HEK293T (cell line): ENCODE results near the gene SEMA3B.

Experiments used
- CTCF ChIA-PET: fragments of 350-600 bp; formaldehyde crosslinking; extraction: SDS; loops from one replicate; lab custom pipeline; 2021; ENCODE audit warnings: antibody characterized with exemption, inconsistent platforms; lab: Yijun Ruan, JAX
- POLR2A ChIA-PET: fragments of 350-600 bp; formaldehyde crosslinking; extraction: SDS; loops from one replicate; lab custom pipeline; 2020; ENCODE audit warnings: antibody characterized with exemption, inconsistent platforms; lab: Yijun Ruan, JAX
- DNase-seq: peaks from one replicate; pipeline ENCODE4 v3.0.0; 2012; ENCODE audit warnings: mixed read lengths; ENCODE audit errors: extremely low spot score
- ARNT ChIP-seq: fragments of 450-650 bp; IDR thresholded peaks from 2 replicates; pipeline ENCODE4 v1.6.1; 2017; ENCODE audit warnings: mild to moderate bottlenecking
- BHLHE40 ChIP-seq: fragments of 450-650 bp; IDR thresholded peaks from 2 replicates; pipeline ENCODE4 v1.6.1; 2016; ENCODE audit warnings: mild to moderate bottlenecking, moderate library complexity, borderline replicate concordance
- CTBP1 ChIP-seq: fragments of 450-650 bp; IDR thresholded peaks from 2 replicates; pipeline ENCODE4 v1.6.1; 2016; ENCODE audit warnings: borderline replicate concordance
- ELF4 ChIP-seq: fragments of 450-650 bp; IDR thresholded peaks from 2 replicates; pipeline ENCODE4 v1.6.1; 2017; ENCODE audit warnings: antibody characterized with exemption
- FOXA1 ChIP-seq: fragments of 450-650 bp; IDR thresholded peaks from 2 replicates; pipeline ENCODE4 v1.6.1; 2016; ENCODE audit warnings: mild to moderate bottlenecking
- FOXK2 ChIP-seq: fragments of 450-650 bp; IDR thresholded peaks from 2 replicates; pipeline ENCODE4 v1.6.1; 2016; ENCODE audit warnings: mild to moderate bottlenecking
- FOXM1 ChIP-seq: fragments of 450-650 bp; IDR thresholded peaks from 2 replicates; pipeline ENCODE4 v1.6.1; 2017; ENCODE audit warnings: mild to moderate bottlenecking, borderline replicate concordance
- HDGF ChIP-seq: fragments of 450-650 bp; IDR thresholded peaks from 2 replicates; pipeline ENCODE4 v1.6.1; 2017; ENCODE audit warnings: antibody characterized with exemption, borderline replicate concordance
- L3MBTL2 ChIP-seq: fragments of 450-650 bp; conservative IDR thresholded peaks from 2 replicates; pipeline ENCODE4 v1.6.1; 2016; ENCODE audit warnings: mild to moderate bottlenecking
- LEF1 ChIP-seq: fragments of 450-650 bp; IDR thresholded peaks from 2 replicates; pipeline ENCODE4 v1.6.1; 2017; ENCODE audit warnings: mild to moderate bottlenecking, borderline replicate concordance
- NFRKB ChIP-seq: fragments of 450-650 bp; IDR thresholded peaks from 2 replicates; pipeline ENCODE4 v1.6.1; 2016; ENCODE audit warnings: mild to moderate bottlenecking, moderate library complexity
- PKNOX1 ChIP-seq: fragments of 450-650 bp; IDR thresholded peaks from 2 replicates; pipeline ENCODE4 v1.6.1; 2016
- SP1 ChIP-seq: fragments of 450-650 bp; IDR thresholded peaks from 2 replicates; pipeline ENCODE4 v1.6.1; 2017
- SUZ12 ChIP-seq: fragments of 450-650 bp; IDR thresholded peaks from 2 replicates; pipeline ENCODE4 v1.6.1; 2016; ENCODE audit warnings: mild to moderate bottlenecking
- TARDBP ChIP-seq: fragments of 450-650 bp; IDR thresholded peaks from 2 replicates; pipeline ENCODE4 v1.6.1; 2016
- ZNF384 ChIP-seq: fragments of 450-650 bp; IDR thresholded peaks from 2 replicates; pipeline ENCODE4 v1.6.1; 2016

The SEMA3B gene

GRCh38 chr3:50238549-50239026 lies 30.4 kb upstream of the SEMA3B start:
- no peak for TF ChIP-seq TARDBP
- no peak for TF ChIP-seq NFRKB
- TF ChIP-seq L3MBTL2 = no peak
- TF ChIP-seq ELF4 = no peak
- TF ChIP-seq FOXA1 = no peak
- no peak for TF ChIP-seq BHLHE40
- no peak for TF ChIP-seq SUZ12
- TF ChIP-seq CTBP1 = no peak
- TF ChIP-seq PKNOX1 = no peak
- no peak for TF ChIP-seq ARNT
- no peak for TF ChIP-seq FOXM1
- TF ChIP-seq ZNF384 = no peak
- no peak for TF ChIP-seq HDGF
- TF ChIP-seq FOXK2 = no peak
- no peak for TF ChIP-seq LEF1
- TF ChIP-seq SP1 = no peak
- ChIA-PET CTCF (interaction anchor here (0.9 to 1.6 kb wide), 3 partner anchors 8 to 20 kb away, joined by 3 to 7 read pairs (median 3); no protein-coding TSS in a partner anchor), POLR2A (interaction anchor here (1.1 kb wide), 1 partner anchor 8 kb away, joined by 3 read pairs; no protein-coding TSS in a partner anchor)
- no peak for DNase-seq

- DNase-seq = no peak
- ChIA-PET POLR2A (interaction anchor here (1.0 kb wide), 1 partner anchor 11 kb away, joined by 3 read pairs; no protein-coding TSS in a partner anchor), CTCF (no interaction called here)
- TF ChIP-seq FOXK2 (no peak), SP1 (no peak), TARDBP (no peak)
Observed at GRCh38 chr3:50239649-50240048, 29.3 kb upstream of the SEMA3B start.

- DNase-seq = no peak
- POLR2A ChIA-PET = interaction anchor here (1.3 kb wide), 1 partner anchor 96 kb away, joined by 3 read pairs; no protein-coding TSS in a partner anchor
- TF ChIP-seq SUZ12 = no peak
- TF ChIP-seq PKNOX1 = no peak
- TF ChIP-seq BHLHE40 = no peak
- TF ChIP-seq FOXA1 = no peak
- TF ChIP-seq FOXM1 = no peak
- TF ChIP-seq ZNF384 = no peak
- no peak for TF ChIP-seq TARDBP
- no peak for TF ChIP-seq FOXK2
- no peak for TF ChIP-seq SP1
- TF ChIP-seq ELF4 = no peak
- TF ChIP-seq ARNT = no peak
- CTCF ChIA-PET = interaction anchor here (0.8 to 1.5 kb wide), 3 partner anchors 15 to 19 kb away, joined by 4 to 8 read pairs (median 4); no protein-coding TSS in a partner anchor
Observed at GRCh38 chr3:50241163-50241562, 27.8 kb upstream of the SEMA3B start.

- POLR2A ChIA-PET = interaction anchor here (1.3 kb wide), 1 partner anchor 95 kb away, joined by 3 read pairs; no protein-coding TSS in a partner anchor
- CTCF ChIA-PET = interaction anchor here (0.8 to 1.5 kb wide), 3 partner anchors 14 to 18 kb away, joined by 4 to 8 read pairs (median 4); no protein-coding TSS in a partner anchor
- TF ChIP-seq TARDBP (no peak), SUZ12 (no peak), PKNOX1 (no peak), ZNF384 (no peak), NFRKB (no peak), ARNT (no peak), FOXA1 (no peak), LEF1 (no peak), FOXK2 (no peak), ELF4 (no peak), L3MBTL2 (no peak), HDGF (no peak), BHLHE40 (no peak)
- no peak for DNase-seq
Observed at GRCh38 chr3:50241713-50242380, 27.1 kb upstream of the SEMA3B start.

- POLR2A ChIA-PET = no interaction called here
Observed at GRCh38 chr3:50242381-50242770, 26.6 kb upstream of the SEMA3B start.

More at GRCh38 chr3:50242381-50242770, 26.6 kb upstream of the SEMA3B start:
- TF ChIP-seq NFRKB (no peak), BHLHE40 (no peak), FOXA1 (no peak), SP1 (no peak), TARDBP (no peak), FOXK2 (no peak), PKNOX1 (no peak), ZNF384 (no peak), LEF1 (no peak), L3MBTL2 (no peak)
- no peak for DNase-seq
- CTCF ChIA-PET = no interaction called here
